T-cell (primary cell): ENCODE data around the gene SPRED2. TPM values are rescaled to one million over a fixed set of nuclear protein-coding genes. Genes with fewer than 3 reads are reported as not detected.
A peak's percentile ranks its signal among the peaks of the same experiment; 100 is the strongest.

Experiments used
- ATAC-seq, 4 experiments: fragments of 200-7000 bp in 3 of 4; fragments of 150-1000 bp in 1 of 4; cut with Tn5 transposase; replicated peaks in 1 of 4; 1 replicate in 3 of 4; 2 replicates in 1 of 4; pipeline ENCODE4 v1.10.0; 2021; ENCODE audit warnings: moderate library complexity in 3 of 4, mild to moderate bottlenecking in 2 of 4, moderate number of reproducible peaks in 1 of 4
- CTCF ChIA-PET, 2 donors: fragments of 300-600 bp; sonication (Branson Sonifier 250); formaldehyde crosslinking; loops; one replicate each; lab custom pipeline; 2022; ENCODE audit warnings: antibody characterized with exemption in 2 of 2; lab: Charles Lee
- POLR2A ChIA-PET, 2 donors: fragments of 300-600 bp; sonication (Branson Sonifier 250); formaldehyde crosslinking; loops; one replicate each; lab custom pipeline; 2022; ENCODE audit warnings: antibody characterized with exemption in 2 of 2; lab: Charles Lee
- DNase-seq, 35 experiments: peaks; one replicate each; pipeline versions ENCODE4 v3.0.0 to v3.0.0-alpha.2; 2013 to 2023
- H3K27ac ChIP-seq: one replicate; pipeline ENCODE4 v1.5.1; 2013; ENCODE audit warnings: low read length
- H3K27me3 ChIP-seq, 2 experiments: replicated peaks in 1 of 2; 1 replicate in 1 of 2; 2 replicates in 1 of 2; pipeline versions ENCODE4 v1.6.1 to v1.7.0; 2013; ENCODE audit warnings: low read length in 1 of 2, mixed read lengths in 1 of 2; ENCODE audit not compliant: control insufficient read depth in 2 of 2, insufficient read depth in 2 of 2; ENCODE audit errors: extremely low read depth in 1 of 2
- H3K36me3 ChIP-seq, 2 donors: 1 replicate in 1 of 2; 2 replicates in 1 of 2; pipeline versions ENCODE4 v1.6.1 to v1.7.0; 2013; ENCODE audit warnings: low read length in 1 of 2; ENCODE audit not compliant: control insufficient read depth in 2 of 2, insufficient read depth in 1 of 2; ENCODE audit errors: extremely low read depth in 1 of 2
- H3K4me1 ChIP-seq, 2 experiments: 1 replicate in 1 of 2; 2 replicates in 1 of 2; pipeline versions ENCODE4 v1.6.1 to v1.7.0; 2013; ENCODE audit warnings: low read length in 2 of 2, mixed read lengths in 1 of 2; ENCODE audit not compliant: insufficient read depth in 2 of 2, control insufficient read depth in 1 of 2; ENCODE audit errors: extremely low read depth in 1 of 2
- H3K4me3 ChIP-seq, 2 donors: 1 replicate in 1 of 2; 2 replicates in 1 of 2; pipeline versions ENCODE4 v1.5.1 to v1.7.0; 2013; ENCODE audit warnings: mild to moderate bottlenecking in 2 of 2, low read length in 1 of 2, moderate library complexity in 1 of 2; ENCODE audit not compliant: control insufficient read depth in 1 of 2; ENCODE audit errors: extremely low read depth in 1 of 2
- H3K9me3 ChIP-seq: 2 replicates; pipeline ENCODE4 v1.7.0; 2013
- H3K27ac Mint-ChIP-seq, 2 donors: one replicate each; pipeline ENCODE4 v1.8.0; 2020 to 2021; ENCODE audit warnings: mild to moderate bottlenecking in 2 of 2, mixed read lengths in 2 of 2
- H3K27me3 Mint-ChIP-seq, 2 donors: one replicate each; pipeline ENCODE4 v1.8.0; 2021 to 2022; ENCODE audit warnings: mixed read lengths in 2 of 2
- H3K36me3 Mint-ChIP-seq: one replicate; pipeline ENCODE4 v1.8.0; 2021; ENCODE audit warnings: mixed read lengths
- H3K4me1 Mint-ChIP-seq, 3 donors: one replicate each; pipeline ENCODE4 v1.8.0; 2020 to 2022; ENCODE audit warnings: mixed read lengths in 3 of 3, mild to moderate bottlenecking in 1 of 3
- H3K4me3 Mint-ChIP-seq, 3 donors: one replicate each; pipeline ENCODE4 v1.8.0; 2020 to 2022; ENCODE audit warnings: mild to moderate bottlenecking in 3 of 3, mixed read lengths in 3 of 3, moderate library complexity in 3 of 3
- H3K9me3 Mint-ChIP-seq, 3 donors: one replicate each; pipeline ENCODE4 v1.8.0; 2020 to 2022; ENCODE audit warnings: mixed read lengths in 3 of 3
- whole genome bisulfite sequencing: methylation state at CpG from one replicate; pipeline ENCODE4 v1.1.5; 2013; ENCODE audit warnings: missing lambda C conversion rate; ENCODE audit not compliant: insufficient coverage; 5-methylcytosine and 5-hydroxymethylcytosine counted together
- total RNA-seq, 35 experiments: library from RNA in 6 of 35; stranded (reverse) in 6 of 35; fragments of 120-200 nt in 1 of 35; gene quantifications; one replicate each; pipeline versions ENCODE4 v1.2.1 to v1.2.4 and lab custom pipeline; 2013 to 2026

Gene SPRED2
- total RNA-seq, 5 donors from 2014 or later (not counting 1 experiment from before 2014, with no cell fraction given): 0.73 to 3.2 (median 1.2) TPM

DNA sequence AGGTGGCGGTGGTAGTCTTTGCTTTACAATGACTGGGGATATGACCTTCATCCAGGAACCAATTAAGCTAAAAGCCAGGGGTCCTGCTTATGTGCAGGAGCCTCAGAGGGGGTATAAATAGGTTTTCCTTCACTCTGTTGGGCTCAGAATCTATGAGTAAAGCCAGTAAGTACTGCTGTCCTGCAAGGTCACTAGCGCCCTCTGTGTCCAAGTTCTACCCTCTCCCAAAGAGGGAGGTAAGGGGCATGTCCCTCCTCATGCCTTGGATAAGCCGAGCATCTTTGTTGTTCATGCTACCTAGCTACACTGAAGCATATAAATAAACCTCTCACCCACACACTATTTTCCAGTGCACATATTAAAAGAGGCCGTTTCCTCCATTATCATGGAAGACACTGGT lies 79.4 kb downstream of the SPRED2 start:
- Mint-ChIP-seq H3K4me3 (no peak overlapping the region), H3K4me1 (peaks cover 3 to 12% (median 4%) of the 10 kb centered on the region in 3 donors), H3K27me3 (no peaks in the 10 kb centered on the region), H3K27ac (no peak overlapping the region), H3K9me3 (no peaks in the 10 kb centered on the region), H3K36me3 (no peaks in the 10 kb centered on the region)
- Histone ChIP-seq H3K4me3 (no peak overlapping the region), H3K36me3 (no peaks in the 10 kb centered on the region), H3K27ac (no peak overlapping the region), H3K9me3 (no peaks in the 10 kb centered on the region), H3K4me1 (peaks cover 0 to 6% of the 10 kb centered on the region in 2 experiments), H3K27me3 (no peaks in the 10 kb centered on the region)
- CTCF ChIA-PET: interaction anchor here in 1 of 2 donors (0.5 kb wide), 1 partner anchor 221 kb away, joined by 3 read pairs; no protein-coding TSS in a partner anchor
- POLR2A ChIA-PET: no interaction called here
- DNase-seq (no peak), ATAC-seq (no peak)
- WGBS: 100% methylated on average over 2 of the region's 4 CpGs

DNA sequence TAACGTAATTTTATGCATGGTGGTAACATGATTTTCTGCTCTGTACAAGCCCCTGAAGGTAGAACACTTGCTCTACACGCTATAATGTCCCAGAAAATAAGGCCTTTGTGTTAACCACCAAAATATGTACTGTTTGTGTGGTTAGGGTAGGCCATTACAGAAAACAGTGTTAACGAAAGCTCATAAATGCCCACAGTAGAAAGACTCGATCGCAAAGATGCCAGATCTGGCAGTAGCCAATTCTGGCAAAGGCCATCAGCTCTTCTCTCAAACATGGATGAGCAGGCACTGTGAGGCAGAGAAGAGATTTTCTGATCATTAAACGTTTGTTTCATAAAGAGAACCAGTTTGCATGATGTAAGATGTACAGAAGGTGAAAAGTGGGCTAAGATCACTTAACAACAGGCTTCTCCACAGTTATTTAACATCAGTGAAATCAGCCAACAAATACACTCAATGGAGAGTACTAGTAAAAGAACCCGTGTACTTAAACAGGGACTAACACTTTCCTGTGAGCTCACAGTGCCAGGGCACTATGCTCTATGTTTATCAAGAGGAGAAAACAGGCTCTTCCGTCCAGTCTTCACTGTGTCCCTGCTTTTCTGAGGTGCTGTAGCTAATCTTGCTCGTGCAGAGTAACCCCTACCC lies 80.3 kb downstream of the SPRED2 start:
- no peaks in the 10 kb centered on the region for H3K9me3 ChIP-seq
- peaks cover 3 to 12% (median 4%) of the 10 kb centered on the region in 3 donors for H3K4me1 Mint-ChIP-seq
- POLR2A ChIA-PET: no interaction called here
- H3K9me3 Mint-ChIP-seq: no peaks in the 10 kb centered on the region
- WGBS: 100% methylated on average over 3 of the region's 9 CpGs
- no peak overlapping the region for H3K27ac ChIP-seq
- ATAC-seq (no peak), DNase-seq (no peak)
- H3K27ac Mint-ChIP-seq: no peak overlapping the region
- peaks cover 0 to 8% of the 10 kb centered on the region in 2 experiments for H3K4me1 ChIP-seq
- no peaks in the 10 kb centered on the region for H3K27me3 Mint-ChIP-seq
- H3K27me3 ChIP-seq: no peaks in the 10 kb centered on the region
- no peak overlapping the region for H3K4me3 ChIP-seq
- H3K36me3 Mint-ChIP-seq: no peaks in the 10 kb centered on the region
- no peaks in the 10 kb centered on the region for H3K36me3 ChIP-seq
- no peak overlapping the region for H3K4me3 Mint-ChIP-seq
- CTCF ChIA-PET: interaction anchor here in 1 of 2 donors (0.5 kb wide), 1 partner anchor 222 kb away, joined by 3 read pairs; no protein-coding TSS in a partner anchor

DNA sequence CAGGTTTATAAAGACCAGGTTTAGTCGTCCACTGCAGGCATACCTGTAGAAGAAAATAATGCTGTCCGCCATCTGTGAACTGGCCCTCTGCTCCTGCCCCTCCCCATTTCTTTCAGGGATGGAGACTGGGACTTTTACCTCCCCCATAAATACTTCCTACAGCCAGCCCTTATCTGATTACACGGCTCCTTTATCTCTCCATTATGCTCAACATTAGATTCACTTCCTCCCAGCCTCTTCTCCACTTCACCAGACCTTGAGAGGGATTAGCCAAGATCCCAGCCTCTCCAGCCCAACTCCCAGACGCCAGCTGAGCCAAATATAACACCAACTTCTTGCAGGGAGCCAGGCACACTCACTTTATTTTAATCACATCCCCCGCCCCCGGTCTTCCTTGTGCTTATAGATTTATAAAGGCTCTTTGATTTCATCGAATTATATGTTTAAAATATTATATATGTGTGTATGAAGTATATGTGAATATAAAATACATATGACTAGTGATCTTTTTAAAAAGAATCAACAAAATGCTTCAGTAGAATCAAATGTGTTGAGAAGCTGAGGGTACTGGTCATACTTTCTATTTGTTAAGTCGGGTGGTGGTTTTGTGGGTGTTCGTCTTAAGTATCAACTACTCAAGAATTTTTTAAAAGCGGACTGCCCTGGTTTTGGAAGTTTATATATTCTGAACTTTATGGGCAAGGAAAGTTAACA lies 81.0 kb downstream of the SPRED2 start:
- H3K27ac ChIP-seq: no peak overlapping the region
- no peaks in the 10 kb centered on the region for H3K27me3 Mint-ChIP-seq
- H3K27ac Mint-ChIP-seq: no peak overlapping the region
- H3K9me3 Mint-ChIP-seq: no peaks in the 10 kb centered on the region
- no peaks in the 10 kb centered on the region for H3K36me3 Mint-ChIP-seq
- WGBS: 50% methylated on average over 1 of the region's 10 CpGs
- no peaks in the 10 kb centered on the region for H3K27me3 ChIP-seq
- H3K9me3 ChIP-seq: no peaks in the 10 kb centered on the region
- H3K4me1 Mint-ChIP-seq: peaks cover 3 to 12% (median 4%) of the 10 kb centered on the region in 3 donors
- no peaks in the 10 kb centered on the region for H3K36me3 ChIP-seq
- H3K4me3 Mint-ChIP-seq: no peak overlapping the region
- DNase-seq: no peak
- no peak for ATAC-seq
- H3K4me1 ChIP-seq: peaks cover 0 to 8% of the 10 kb centered on the region in 2 experiments
- POLR2A ChIA-PET: no interaction called here
- CTCF ChIA-PET: no interaction called here
- no peak overlapping the region for H3K4me3 ChIP-seq

DNA sequence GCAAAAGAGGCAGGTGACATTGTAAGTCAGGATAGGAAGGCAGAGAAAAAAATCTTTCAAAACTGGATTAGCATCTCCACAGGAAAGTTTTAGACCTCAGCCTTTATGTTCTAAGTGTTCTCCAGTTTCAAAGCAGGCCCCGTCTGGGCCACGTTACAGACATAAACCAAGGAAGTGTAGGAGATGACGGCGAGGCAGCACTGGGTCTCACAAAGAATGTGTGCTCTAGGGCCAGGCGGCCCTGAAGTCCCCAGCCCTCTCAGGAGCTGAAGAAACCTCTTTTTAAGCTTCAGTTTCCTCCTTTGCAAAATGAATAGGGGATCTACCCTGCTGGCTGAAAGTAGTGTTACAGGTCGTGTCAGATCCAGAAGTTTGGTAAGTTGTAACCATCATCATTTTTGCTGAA lies 81.7 kb downstream of the SPRED2 start:
- peak in 1 of 35 experiments; percentile 10 for DNase-seq
- CTCF ChIA-PET: no interaction called here
- peak in 1 of 4 experiments; percentile 51 for ATAC-seq
- no peaks in the 10 kb centered on the region for H3K27me3 Mint-ChIP-seq
- WGBS: 70% methylated on average over 5 of the region's 6 CpGs
- Histone ChIP-seq H3K36me3 (no peaks in the 10 kb centered on the region), H3K4me1 (peaks cover 0 to 8% of the 10 kb centered on the region in 2 experiments), H3K27ac (no peak overlapping the region), H3K27me3 (no peaks in the 10 kb centered on the region), H3K9me3 (no peaks in the 10 kb centered on the region), H3K4me3 (no peak overlapping the region)
- no peaks in the 10 kb centered on the region for H3K9me3 Mint-ChIP-seq
- H3K4me1 Mint-ChIP-seq: peaks cover 3 to 12% (median 4%) of the 10 kb centered on the region in 3 donors
- H3K4me3 Mint-ChIP-seq: no peak overlapping the region
- POLR2A ChIA-PET: no interaction called here
- no peaks in the 10 kb centered on the region for H3K36me3 Mint-ChIP-seq
- H3K27ac Mint-ChIP-seq: no peak overlapping the region

DNA sequence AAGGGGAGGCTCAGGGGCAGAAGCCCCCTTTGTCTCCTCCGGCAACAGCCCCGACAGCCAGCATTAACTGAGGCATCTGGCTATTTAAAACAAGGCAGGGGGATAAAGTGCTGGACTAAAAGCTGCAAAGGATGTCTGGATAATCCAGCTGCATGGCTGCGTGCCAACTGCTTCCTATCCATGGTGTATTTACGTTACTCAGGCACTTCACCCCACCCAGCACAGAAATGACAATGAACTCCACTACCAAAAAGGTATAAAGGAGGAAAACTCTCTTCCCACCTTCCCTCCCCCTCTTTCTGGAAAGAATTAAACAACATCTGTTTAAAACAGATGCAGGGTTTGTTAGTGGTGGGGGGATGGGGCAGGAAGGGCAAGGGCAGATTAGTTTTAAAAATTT lies 82.5 kb downstream of the SPRED2 start:
- DNase-seq (no peak), ATAC-seq (no peak)
- ChIA-PET POLR2A (interaction anchor here in 1 of 2 donors (0.5 kb wide), 1 partner anchor 203 kb away, joined by 3 read pairs; no protein-coding TSS in a partner anchor), CTCF (no interaction called here)
- Mint-ChIP-seq H3K9me3 (no peaks in the 10 kb centered on the region), H3K36me3 (no peaks in the 10 kb centered on the region), H3K4me3 (no peak overlapping the region), H3K27ac (no peak overlapping the region), H3K27me3 (no peaks in the 10 kb centered on the region), H3K4me1 (peaks cover 3 to 12% (median 4%) of the 10 kb centered on the region in 3 donors)
- Histone ChIP-seq H3K4me3 (no peak overlapping the region), H3K27me3 (no peaks in the 10 kb centered on the region), H3K4me1 (peaks cover 0 to 8% of the 10 kb centered on the region in 2 experiments), H3K27ac (no peak overlapping the region), H3K9me3 (no peaks in the 10 kb centered on the region), H3K36me3 (no peaks in the 10 kb centered on the region)
- WGBS: 94% methylated on average over 2 of the region's 4 CpGs

DNA sequence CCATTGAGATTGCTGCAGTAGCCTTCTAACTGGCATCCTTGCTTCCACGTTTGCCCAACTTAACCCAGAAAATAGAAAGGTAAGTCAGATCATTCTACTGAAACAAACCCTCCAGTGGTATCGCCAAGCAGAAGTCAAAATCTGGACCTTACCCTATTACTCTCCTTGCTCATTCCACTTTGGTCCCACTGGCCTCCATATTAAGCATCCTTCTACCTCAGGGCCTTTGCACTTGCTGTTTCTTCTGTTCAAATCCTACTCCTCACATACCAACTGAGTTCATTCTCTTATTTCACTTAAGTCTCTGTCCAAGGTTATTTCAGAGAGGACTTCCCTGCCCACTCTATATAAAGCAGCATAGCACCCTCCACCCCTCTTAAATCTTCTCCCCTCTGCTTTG lies 84.5 kb downstream of the SPRED2 start:
- ChIA-PET CTCF (no interaction called here), POLR2A (no interaction called here)
- Mint-ChIP-seq H3K27ac (no peak overlapping the region), H3K9me3 (no peaks in the 10 kb centered on the region), H3K27me3 (no peaks in the 10 kb centered on the region), H3K4me1 (peaks cover 3 to 12% (median 5%) of the 10 kb centered on the region in 3 donors), H3K36me3 (no peaks in the 10 kb centered on the region), H3K4me3 (no peak overlapping the region)
- no peak for ATAC-seq
- Histone ChIP-seq H3K9me3 (no peaks in the 10 kb centered on the region), H3K27me3 (no peaks in the 10 kb centered on the region), H3K36me3 (no peaks in the 10 kb centered on the region), H3K4me1 (peaks cover 0 to 8% of the 10 kb centered on the region in 2 experiments), H3K4me3 (no peak overlapping the region), H3K27ac (no peak overlapping the region)
- DNase-seq: no peak
- 93% methylated on average over 2 of the region's 2 CpGs for WGBS
